H1 (cell line): ENCODE results near the gene MOB2. TPM values are rescaled to one million over a fixed set of nuclear protein-coding genes. Genes with fewer than 3 reads are reported as not detected.

ENCODE experiments used
- CTCF ChIA-PET: fragments of 300-600 bp; sonication (Branson Sonifier 250); formaldehyde crosslinking; loops from one replicate; lab custom pipeline; 2021; ENCODE audit not compliant: partially characterized antibody; lab: Charles Lee
- POLR2A ChIA-PET: fragments of 300-600 bp; sonication (Branson Sonifier 250); formaldehyde crosslinking; loops from one replicate; lab custom pipeline; 2021; ENCODE audit warnings: inconsistent platforms; ENCODE audit not compliant: partially characterized antibody; lab: Charles Lee
- DNase-seq, 2 experiments: peaks; one replicate each; pipeline versions ENCODE4 v3.0.0 to v3.0.0-alpha.2; 2010 to 2022; ENCODE audit warnings: low spot score in 2 of 2, low read depth in 1 of 2, mixed read lengths in 1 of 2
- FAIRE-seq: peaks from 2 replicates; lab custom pipeline; 2011; peaks lifted over from hg19 to GRCh38; lab: Jason Lieb, UNC
- H2AFZ ChIP-seq: 2 replicates; pipeline ENCODE4 v1.8.1; 2012; ENCODE audit warnings: low read length, inconsistent platforms
- H2AK5ac ChIP-seq: 2 replicates; pipeline ENCODE4 v1.6.1; 2013; ENCODE audit warnings: low read depth, low read length
- H2BK120ac ChIP-seq: replicated peaks from 2 replicates; pipeline ENCODE3; 2013; ENCODE audit warnings: low read depth, low read length, inconsistent platforms
- H2BK12ac ChIP-seq: 2 replicates; pipeline ENCODE4 v1.6.1; 2013; ENCODE audit warnings: low read depth, low read length
- H2BK15ac ChIP-seq: 2 replicates; pipeline ENCODE4 v1.6.1; 2013; ENCODE audit warnings: low read length
- H2BK20ac ChIP-seq: 2 replicates; pipeline ENCODE4 v1.6.1; 2013; ENCODE audit warnings: low read length
- H2BK5ac ChIP-seq: 2 replicates; pipeline ENCODE4 v1.6.1; 2013; ENCODE audit warnings: low read depth, low read length
- H3K14ac ChIP-seq: 2 replicates; pipeline ENCODE4 v1.6.1; 2013; ENCODE audit warnings: inconsistent platforms; ENCODE audit not compliant: insufficient read length
- H3K18ac ChIP-seq: 2 replicates; pipeline ENCODE4 v1.6.1; 2013; ENCODE audit warnings: low read length; ENCODE audit errors: extremely low read depth
- H3K23ac ChIP-seq: 2 replicates; pipeline ENCODE4 v1.6.1; 2013; ENCODE audit warnings: inconsistent platforms; ENCODE audit not compliant: insufficient read length
- H3K23me2 ChIP-seq: 2 replicates; pipeline ENCODE4 v1.6.1; 2013; ENCODE audit warnings: low read depth, low read length
- H3K27ac ChIP-seq: 2 replicates; pipeline ENCODE4 v1.6.1; 2011; ENCODE audit warnings: low read depth, low read length, inconsistent platforms
- H3K27me3 ChIP-seq, 4 experiments: replicated peaks in 1 of 4; 1 replicate in 1 of 4; 2 replicates in 3 of 4; pipeline versions ENCODE4 v1.6.1 to v1.8.1; 2011 to 2013; ENCODE audit warnings: low read length in 3 of 4, mild to moderate bottlenecking in 3 of 4, inconsistent platforms in 2 of 4, mixed read lengths in 2 of 4, moderate library complexity in 1 of 4; ENCODE audit not compliant: control insufficient read depth in 3 of 4, insufficient read depth in 3 of 4; ENCODE audit errors: extremely low read depth in 1 of 4
- H3K36me3 ChIP-seq, 4 experiments: 2 replicates each; pipeline versions ENCODE4 v1.6.1 to v1.8.1; 2011 to 2013; ENCODE audit warnings: mild to moderate bottlenecking in 4 of 4, low read length in 3 of 4, moderate library complexity in 2 of 4, control low read depth in 1 of 4, inconsistent platforms in 1 of 4; ENCODE audit not compliant: insufficient read depth in 4 of 4, control insufficient read depth in 2 of 4
- H3K4ac ChIP-seq: replicated peaks from 2 replicates; pipeline ENCODE3; 2013; ENCODE audit warnings: low read length, low read depth, mixed read lengths, inconsistent platforms; ENCODE audit not compliant: insufficient read length
- H3K4me1 ChIP-seq, 4 experiments: replicated peaks in 1 of 4; 1 replicate in 1 of 4; 2 replicates in 3 of 4; pipeline versions ENCODE4 v1.6.1 to v1.8.1; 2011 to 2013; ENCODE audit warnings: low read length in 3 of 4, inconsistent platforms in 2 of 4, mixed read lengths in 1 of 4; ENCODE audit not compliant: insufficient read depth in 4 of 4, control insufficient read depth in 3 of 4
- H3K4me2 ChIP-seq, 2 experiments: 2 replicates each; pipeline versions ENCODE4 v1.6.1 to v1.8.1; 2011 to 2013; ENCODE audit warnings: low read depth in 2 of 2, low read length in 2 of 2, control low read depth in 1 of 2, inconsistent platforms in 1 of 2, mild to moderate bottlenecking in 1 of 2; ENCODE audit not compliant: insufficient read depth in 1 of 2
- H3K4me3 ChIP-seq, 4 experiments: fragments of 200-600, 300-600 bp in 1 of 4; sonication (generic), shearing (Covaris generic), sonication (Bioruptor Twin) in 1 of 4; 2 replicates each; pipeline versions ENCODE4 v1.5.1 to v1.8.1; 2011 to 2016; ENCODE audit warnings: low read length in 4 of 4, low read depth in 3 of 4, control low read depth in 2 of 4, inconsistent platforms in 2 of 4, mild to moderate bottlenecking in 2 of 4, mixed read lengths in 1 of 4, moderate library complexity in 1 of 4; ENCODE audit not compliant: insufficient read depth in 2 of 4; ENCODE audit errors: extremely low read depth in 1 of 4
- H3K56ac ChIP-seq: replicated peaks from 2 replicates; pipeline ENCODE3; 2013; ENCODE audit warnings: low read depth, mild to moderate bottlenecking, mixed read lengths, low read length, inconsistent platforms; ENCODE audit not compliant: insufficient read length
- H3K79me1 ChIP-seq: 2 replicates; pipeline ENCODE4 v1.6.1; 2013; ENCODE audit warnings: low read depth, low read length, control low read depth
- H3K79me2 ChIP-seq, 2 experiments: 2 replicates each; pipeline versions ENCODE4 v1.6.1 to v1.8.1; 2012 to 2013; ENCODE audit warnings: low read length in 2 of 2, mild to moderate bottlenecking in 2 of 2, inconsistent platforms in 1 of 2; ENCODE audit not compliant: insufficient read depth in 2 of 2, control insufficient read depth in 1 of 2
- H3K9ac ChIP-seq, 4 experiments: replicated peaks in 1 of 4; 1 replicate in 1 of 4; 2 replicates in 3 of 4; pipeline versions ENCODE4 v1.6.1 to v1.8.1; 2011 to 2013; ENCODE audit warnings: low read depth in 3 of 4, low read length in 3 of 4, control low read depth in 2 of 4, mild to moderate bottlenecking in 2 of 4, moderate library complexity in 2 of 4, inconsistent platforms in 1 of 4; ENCODE audit errors: extremely low read depth in 1 of 4
- H3K9me3 ChIP-seq, 2 experiments: 2 replicates each; pipeline versions ENCODE4 v1.6.1 to v1.8.1; 2012 to 2013; ENCODE audit warnings: mild to moderate bottlenecking in 2 of 2, moderate library complexity in 2 of 2, control low read depth in 1 of 2, inconsistent platforms in 1 of 2, low read depth in 1 of 2, low read length in 1 of 2, mixed read lengths in 1 of 2; ENCODE audit not compliant: insufficient read depth in 2 of 2
- H4K20me1 ChIP-seq, 2 experiments: replicated peaks in 1 of 2; 2 replicates each; pipeline versions ENCODE3 to v1.8.1; 2011 to 2013; ENCODE audit warnings: inconsistent platforms in 2 of 2, low read length in 2 of 2, mild to moderate bottlenecking in 1 of 2; ENCODE audit not compliant: insufficient read depth in 2 of 2, control insufficient read depth in 1 of 2
- H4K5ac ChIP-seq: 2 replicates; pipeline ENCODE4 v1.6.1; 2013; ENCODE audit warnings: low read length, low read depth, mixed read lengths, inconsistent platforms; ENCODE audit not compliant: insufficient read length
- H4K8ac ChIP-seq: 2 replicates; pipeline ENCODE4 v1.8.0; 2013; ENCODE audit warnings: mild to moderate bottlenecking, moderate library complexity, low read length, inconsistent platforms; ENCODE audit not compliant: insufficient read depth; ENCODE audit errors: extremely low read depth
- H4K91ac ChIP-seq: replicated peaks from 2 replicates; pipeline ENCODE3; 2013; ENCODE audit warnings: low read length, mixed read lengths, inconsistent platforms; ENCODE audit not compliant: insufficient read length
- CEBPB ChIP-seq: IDR thresholded peaks from 2 replicates; pipeline ENCODE4 v1.6.1; 2012; ENCODE audit warnings: low read depth, low read length
- GABPA ChIP-seq: IDR thresholded peaks from 2 replicates; pipeline ENCODE4 v1.6.1; 2011; ENCODE audit warnings: mild to moderate bottlenecking, low read length, moderate library complexity, borderline replicate concordance; ENCODE audit not compliant: insufficient read depth
- KDM1A ChIP-seq: fragments of 200-600, 300-600 bp; sonication (generic); IDR thresholded peaks from 2 replicates; pipeline ENCODE4 v1.7.1; 2016; ENCODE audit warnings: mild to moderate bottlenecking, low read length, borderline replicate concordance
- RAD21 ChIP-seq, 2 experiments: IDR thresholded peaks in 1 of 2; conservative IDR thresholded peaks in 1 of 2; 2 replicates each; pipeline ENCODE4 v1.6.1; 2011; ENCODE audit warnings: low read depth in 2 of 2, low read length in 2 of 2, improper control_type of control experiment in 1 of 2, inconsistent platforms in 1 of 2, mild to moderate bottlenecking in 1 of 2, moderate library complexity in 1 of 2
- WGBS, 2 experiments: shearing (Covaris generic) in 1 of 2; methylation state at CpG; one replicate each; pipeline versions ENCODE4 v1.1.6 to v1.1.7; 2013 to 2015; ENCODE audit warnings: low lambda C conversion rate in 2 of 2, mixed read lengths in 2 of 2, inconsistent platforms in 1 of 2, low coverage in 1 of 2, missing lambda C conversion rate in 1 of 2; ENCODE audit not compliant: insufficient replicate concordance in 2 of 2, insufficient coverage in 1 of 2, insufficient read length in 1 of 2; ENCODE audit errors: extremely low coverage in 1 of 2, missing lambda C conversion rate in 1 of 2; 5-methylcytosine and 5-hydroxymethylcytosine counted together
- polyA plus RNA-seq, 7 experiments: library from polyadenylated mRNA; depleted of rRNA in 3 of 7; stranded (reverse) in 5 of 7; unstranded in 2 of 7; fragments of >200 nt in 5 of 7; fragments of 200-250 nt in 2 of 7; gene quantifications; 1 replicate in 5 of 7; 2 replicates in 1 of 7; 4 replicates in 1 of 7; pipeline versions ENCODE4 v1.2.1 to v1.2.3, GENCODE V29; 2011 to 2013; ENCODE audit warnings: missing spikeins in 2 of 7, mixed read lengths in 2 of 7
- total RNA-seq: library from RNA; stranded (reverse); fragmentation: NEBNext Ultra II Directional; extraction: Animal tissue kit (Norgen Biotek cat#: 25700); gene quantifications from 2 replicates; pipeline ENCODE4 v1.2.1, GENCODE V29; 2021
- TF ChIP-seq, protein P1 (sequence below): IDR thresholded peaks from 2 replicates; pipeline ENCODE4 v1.6.1; 2011; ENCODE audit warnings: low read depth, mild to moderate bottlenecking, low read length; ENCODE audit not compliant: insufficient read depth
- TF ChIP-seq, protein P2 (sequence below), 3 experiments: IDR thresholded peaks; 1 replicate in 2 of 3; 2 replicates in 1 of 3; pipeline versions ENCODE4 v1.5.1 to v1.6.1; 2011; ENCODE audit warnings: low read length in 3 of 3, mild to moderate bottlenecking in 3 of 3, inconsistent platforms in 2 of 3, low read depth in 1 of 3, moderate library complexity in 1 of 3; ENCODE audit not compliant: insufficient read depth in 1 of 3; ENCODE audit errors: control extremely low read depth in 1 of 3

The MOB2 gene
- total and polyA plus RNA-seq, 2 of the 8 experiments (the other 6 are each of a cell fraction or from before 2014, with no cell fraction given): 18.6 to 28.2 TPM

DNA sequence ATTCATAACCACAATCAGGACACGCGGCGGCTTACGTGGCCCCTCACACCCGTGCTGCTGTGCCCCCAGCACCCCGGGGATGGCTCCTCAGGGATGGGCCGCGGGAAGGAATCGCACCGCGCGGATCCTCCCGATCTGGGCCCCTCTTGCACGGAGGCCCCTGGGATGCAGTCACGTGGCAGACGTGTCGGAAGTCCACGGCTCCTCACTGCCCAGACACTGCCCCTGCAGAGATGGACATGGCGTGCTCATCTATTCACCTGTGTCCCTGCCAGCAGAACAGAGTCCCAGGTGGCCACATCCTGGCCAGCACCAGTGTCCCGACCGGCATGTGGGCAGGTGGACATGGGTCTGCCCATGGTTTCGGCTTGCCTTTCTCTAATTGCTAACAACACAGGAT, 12.8 kb downstream of the MOB2 start:
- ChIA-PET POLR2A (no interaction called here), CTCF (interaction anchor here (1.0 kb wide), 1 partner anchor 25 kb away, joined by 3 read pairs; no protein-coding TSS in a partner anchor)
- H3K14ac ChIP-seq: no peak overlapping the region
- WGBS, 2 experiments: 86% methylated on average over 16 of the region's 22 CpGs; no CpG with 5 or more reads in 1 of the 2 experiments
- no peaks in the 10 kb centered on the region for H3K23me2 ChIP-seq
- H4K5ac ChIP-seq: no peak overlapping the region
- H2BK15ac ChIP-seq: no peak overlapping the region
- H3K4me2 ChIP-seq: no peak overlapping the region
- H3K4me1 ChIP-seq: no peaks in the 10 kb centered on the region; a peak in 1 of 7 replicates
- no peak overlapping the region for H3K23ac ChIP-seq
- no peak overlapping the region for H3K4ac ChIP-seq
- DNase-seq (no peak), FAIRE-seq (no peak)
- H4K20me1 ChIP-seq: peaks cover 0 to 2% of the 10 kb centered on the region in 2 experiments
- no peak overlapping the region for H3K56ac ChIP-seq
- H2BK5ac ChIP-seq: no peak overlapping the region
- peaks cover 0 to 3% (median 0%) of the 10 kb centered on the region in 4 experiments; a peak in 1 of 8 replicates for H3K36me3 ChIP-seq
- H2AK5ac ChIP-seq: no peak overlapping the region
- H2BK12ac ChIP-seq: no peak overlapping the region
- TF ChIP-seq, protein P1, sequence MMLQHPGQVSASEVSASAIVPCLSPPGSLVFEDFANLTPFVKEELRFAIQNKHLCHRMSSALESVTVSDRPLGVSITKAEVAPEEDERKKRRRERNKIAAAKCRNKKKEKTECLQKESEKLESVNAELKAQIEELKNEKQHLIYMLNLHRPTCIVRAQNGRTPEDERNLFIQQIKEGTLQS: no peak
- TF ChIP-seq RAD21 (IDR thresholded peaks at IDR 0.05 in 1 of 2, conservative IDR thresholded peaks at IDR 0.05 in 1 of 2; ENCODE audit: low read depth in 2 of 2, low read length in 2 of 2): no peak
- TF ChIP-seq KDM1A: no peak
- TF ChIP-seq, protein P2, sequence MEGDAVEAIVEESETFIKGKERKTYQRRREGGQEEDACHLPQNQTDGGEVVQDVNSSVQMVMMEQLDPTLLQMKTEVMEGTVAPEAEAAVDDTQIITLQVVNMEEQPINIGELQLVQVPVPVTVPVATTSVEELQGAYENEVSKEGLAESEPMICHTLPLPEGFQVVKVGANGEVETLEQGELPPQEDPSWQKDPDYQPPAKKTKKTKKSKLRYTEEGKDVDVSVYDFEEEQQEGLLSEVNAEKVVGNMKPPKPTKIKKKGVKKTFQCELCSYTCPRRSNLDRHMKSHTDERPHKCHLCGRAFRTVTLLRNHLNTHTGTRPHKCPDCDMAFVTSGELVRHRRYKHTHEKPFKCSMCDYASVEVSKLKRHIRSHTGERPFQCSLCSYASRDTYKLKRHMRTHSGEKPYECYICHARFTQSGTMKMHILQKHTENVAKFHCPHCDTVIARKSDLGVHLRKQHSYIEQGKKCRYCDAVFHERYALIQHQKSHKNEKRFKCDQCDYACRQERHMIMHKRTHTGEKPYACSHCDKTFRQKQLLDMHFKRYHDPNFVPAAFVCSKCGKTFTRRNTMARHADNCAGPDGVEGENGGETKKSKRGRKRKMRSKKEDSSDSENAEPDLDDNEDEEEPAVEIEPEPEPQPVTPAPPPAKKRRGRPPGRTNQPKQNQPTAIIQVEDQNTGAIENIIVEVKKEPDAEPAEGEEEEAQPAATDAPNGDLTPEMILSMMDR (IDR thresholded peaks at IDR 0.05; ENCODE audit: control extremely low read depth in 1 of 3, insufficient read depth in 1 of 3, low read depth in 1 of 3, low read length in 3 of 3): no peak
- TF ChIP-seq CEBPB: no peak
- TF ChIP-seq GABPA: no peak
- no peak overlapping the region for H4K91ac ChIP-seq
- no peak overlapping the region for H3K9ac ChIP-seq
- no peak overlapping the region for H3K27ac ChIP-seq
- no peak overlapping the region for H2AFZ ChIP-seq
- no peaks in the 10 kb centered on the region for H3K9me3 ChIP-seq
- H3K79me1 ChIP-seq: no peaks in the 10 kb centered on the region
- no peak overlapping the region for H3K4me3 ChIP-seq
- no peaks in the 10 kb centered on the region for H3K79me2 ChIP-seq
- H2BK20ac ChIP-seq: no peak overlapping the region
- H3K27me3 ChIP-seq: no peaks in the 10 kb centered on the region
- H2BK120ac ChIP-seq: no peak overlapping the region
- H4K8ac ChIP-seq: no peak overlapping the region
- H3K18ac ChIP-seq: no peak overlapping the region
